ENCODE measurements around the gene DOCK1.

Gene DOCK1

GRCh38 chr10:127472976-127473375 lies 567.7 kb downstream of the DOCK1 start:
- no peak overlapping the region for H3K9ac ChIP-seq (ENCODE audit: low read depth, low read length, poor library complexity, severe bottlenecking)
- no peaks in the 10 kb centered on the region for H4K20me1 ChIP-seq (ENCODE audit: insufficient read depth, low read length, poor library complexity, severe bottlenecking)
- TF ChIP-seq CTCF (conservative IDR thresholded peaks at IDR 0.05; ENCODE audit: low read length) = no peak
- no peak for TF ChIP-seq EZH2phosphoT487 (IDR thresholded peaks at IDR 0.05; ENCODE audit: borderline replicate concordance)
- H2AFZ ChIP-seq (ENCODE audit: low read length) = no peak overlapping the region
- H3K4me1 ChIP-seq (ENCODE audit: insufficient read depth, low read length, poor library complexity, severe bottlenecking) = no peaks in the 10 kb centered on the region
- H3K9me3 ChIP-seq (ENCODE audit: insufficient read depth, low read depth, low read length) = no peaks in the 10 kb centered on the region; the same call in 1 of the 2 replicates
- no peak overlapping the region for H3K4me2 ChIP-seq (ENCODE audit: low read depth, low read length, poor library complexity, severe bottlenecking)
- no peak overlapping the region for H3K4me3 ChIP-seq (ENCODE audit: low read length, poor library complexity, severe bottlenecking)
- H3K79me2 ChIP-seq (ENCODE audit: insufficient read depth, low read length) = no peaks in the 10 kb centered on the region
- no peaks in the 10 kb centered on the region for H3K9me2 ChIP-seq (replicated peaks; ENCODE audit: low read depth, low read length)
- no peaks in the 10 kb centered on the region for H3K36me3 ChIP-seq (ENCODE audit: insufficient read depth, low read length)
- H3F3A ChIP-seq (ENCODE audit: low read depth) = no peaks in the 10 kb centered on the region
- no peaks in the 10 kb centered on the region for H3K27me3 ChIP-seq (ENCODE audit: insufficient read depth, low read length, poor library complexity, severe bottlenecking)

DNA sequence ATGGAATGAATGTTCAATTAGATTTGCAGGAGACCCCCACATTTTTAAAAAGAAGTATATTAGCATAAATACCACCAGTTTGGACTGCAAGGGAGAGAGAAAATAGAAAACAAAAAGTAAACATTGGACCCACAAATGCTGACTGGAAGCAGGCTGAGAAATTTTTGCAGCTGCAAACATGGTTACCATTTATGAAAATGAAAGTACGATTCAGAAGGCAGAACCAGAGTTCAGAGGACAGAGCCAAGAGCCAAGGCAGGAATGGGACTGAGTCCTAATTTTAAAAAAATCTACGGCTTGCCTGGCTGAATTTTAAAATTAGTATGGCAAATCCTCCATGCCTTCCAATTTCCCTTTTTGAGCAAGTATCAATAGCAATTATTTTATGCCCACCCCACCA lies 569.3 kb downstream of the DOCK1 start:
- Histone ChIP-seq H3K79me2 (ENCODE audit: insufficient read depth, low read length) (no peaks in the 10 kb centered on the region), H3K27me3 (ENCODE audit: insufficient read depth, low read length, poor library complexity, severe bottlenecking) (no peaks in the 10 kb centered on the region), H4K20me1 (ENCODE audit: insufficient read depth, low read length, poor library complexity, severe bottlenecking) (no peaks in the 10 kb centered on the region), H3K9me2 (replicated peaks; ENCODE audit: low read depth, low read length) (no peaks in the 10 kb centered on the region), H3K9ac (ENCODE audit: low read depth, low read length, poor library complexity, severe bottlenecking) (no peak overlapping the region), H2AFZ (ENCODE audit: low read length) (no peak overlapping the region), H3F3A (ENCODE audit: low read depth) (no peaks in the 10 kb centered on the region), H3K4me3 (ENCODE audit: low read length, poor library complexity, severe bottlenecking) (no peak overlapping the region), H3K36me3 (ENCODE audit: insufficient read depth, low read length) (no peaks in the 10 kb centered on the region), H3K4me2 (ENCODE audit: low read depth, low read length, poor library complexity, severe bottlenecking) (no peak overlapping the region), H3K9me3 (ENCODE audit: insufficient read depth, low read depth, low read length) (no peaks in the 10 kb centered on the region; the same call in 1 of the 2 replicates), H3K4me1 (ENCODE audit: insufficient read depth, low read length, poor library complexity, severe bottlenecking) (no peaks in the 10 kb centered on the region)
- TF ChIP-seq CTCF (conservative IDR thresholded peaks at IDR 0.05; ENCODE audit: low read length) = no peak
- no peak for TF ChIP-seq EZH2phosphoT487 (IDR thresholded peaks at IDR 0.05; ENCODE audit: borderline replicate concordance)

DNA sequence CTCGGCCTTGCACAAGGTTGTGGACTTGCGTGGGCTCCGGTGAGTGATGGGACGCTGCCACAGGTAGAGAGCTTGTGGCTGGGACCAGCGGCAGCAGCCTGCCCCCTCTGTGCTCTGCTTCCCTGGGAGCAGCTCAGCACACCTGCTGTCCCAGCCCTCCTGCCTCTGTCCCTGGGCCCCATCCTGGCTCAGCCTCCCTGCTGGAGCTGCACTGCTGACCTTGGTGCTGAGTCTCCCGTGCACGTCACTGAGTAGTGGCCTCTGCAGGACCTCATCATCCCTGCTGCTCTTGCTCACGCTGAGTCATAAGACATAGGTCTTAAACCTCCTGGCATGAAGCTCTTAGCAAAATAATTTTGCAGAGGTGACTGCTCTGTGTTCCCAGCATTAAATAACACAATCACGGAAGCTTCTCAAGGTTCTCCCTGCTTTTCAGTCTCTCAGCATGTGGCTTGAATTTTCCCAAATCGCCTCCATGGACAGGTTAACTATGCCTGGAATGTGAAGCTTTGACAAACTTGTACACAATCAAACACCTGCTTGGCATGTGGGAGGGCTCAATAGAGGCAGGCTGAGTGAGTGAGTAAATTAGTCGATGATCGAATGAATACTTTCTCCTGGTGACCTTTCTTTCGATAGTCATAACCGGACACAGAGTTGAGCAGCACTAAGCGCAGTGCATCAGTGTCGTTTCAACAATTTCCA lies 580.1 kb downstream of the DOCK1 start:
- Histone ChIP-seq H3K79me2 (ENCODE audit: insufficient read depth, low read length) (no peaks in the 10 kb centered on the region), H3K9me3 (ENCODE audit: insufficient read depth, low read depth, low read length) (no peaks in the 10 kb centered on the region; the same call in 1 of the 2 replicates), H3F3A (ENCODE audit: low read depth) (no peaks in the 10 kb centered on the region), H3K36me3 (ENCODE audit: insufficient read depth, low read length) (no peaks in the 10 kb centered on the region), H3K9ac (ENCODE audit: low read depth, low read length, poor library complexity, severe bottlenecking) (no peak overlapping the region), H3K27me3 (ENCODE audit: insufficient read depth, low read length, poor library complexity, severe bottlenecking) (no peaks in the 10 kb centered on the region), H3K4me2 (ENCODE audit: low read depth, low read length, poor library complexity, severe bottlenecking) (no peak overlapping the region), H3K4me1 (ENCODE audit: insufficient read depth, low read length, poor library complexity, severe bottlenecking) (no peaks in the 10 kb centered on the region), H2AFZ (ENCODE audit: low read length) (no peak overlapping the region), H3K9me2 (replicated peaks; ENCODE audit: low read depth, low read length) (no peaks in the 10 kb centered on the region), H4K20me1 (ENCODE audit: insufficient read depth, low read length, poor library complexity, severe bottlenecking) (no peaks in the 10 kb centered on the region), H3K4me3 (ENCODE audit: low read length, poor library complexity, severe bottlenecking) (no peak overlapping the region)
- TF ChIP-seq CTCF (conservative IDR thresholded peaks at IDR 0.05; ENCODE audit: low read length) = no peak
- TF ChIP-seq EZH2phosphoT487 (IDR thresholded peaks at IDR 0.05; ENCODE audit: borderline replicate concordance) = no peak
